GM18951 (cell line): ENCODE results near the gene SPOCD1.
"Not testable (repeated sequence)": the region's sequence is repeated elsewhere in the genome, so short reads cannot be mapped to it uniquely, and the experiment has no call there.

Experiments
- POLR2A ChIP-seq: IDR thresholded peaks from 4 replicates; pipeline ENCODE4 v1.6.1; 2011; ENCODE audit warnings: mild to moderate bottlenecking; ENCODE audit not compliant: insufficient read length, insufficient read depth; ENCODE audit errors: extremely low read depth
- in situ Hi-C: fragments of 300-500 bp; cut with MboI; formaldehyde crosslinking; loops from one replicate; pipeline ENCODE4 v1.12.0; 2022; ENCODE audit warnings: low sequenced_read_pairs, mixed read lengths, inconsistent platforms; ENCODE audit not compliant: unreplicated experiment

Gene SPOCD1

DNA sequence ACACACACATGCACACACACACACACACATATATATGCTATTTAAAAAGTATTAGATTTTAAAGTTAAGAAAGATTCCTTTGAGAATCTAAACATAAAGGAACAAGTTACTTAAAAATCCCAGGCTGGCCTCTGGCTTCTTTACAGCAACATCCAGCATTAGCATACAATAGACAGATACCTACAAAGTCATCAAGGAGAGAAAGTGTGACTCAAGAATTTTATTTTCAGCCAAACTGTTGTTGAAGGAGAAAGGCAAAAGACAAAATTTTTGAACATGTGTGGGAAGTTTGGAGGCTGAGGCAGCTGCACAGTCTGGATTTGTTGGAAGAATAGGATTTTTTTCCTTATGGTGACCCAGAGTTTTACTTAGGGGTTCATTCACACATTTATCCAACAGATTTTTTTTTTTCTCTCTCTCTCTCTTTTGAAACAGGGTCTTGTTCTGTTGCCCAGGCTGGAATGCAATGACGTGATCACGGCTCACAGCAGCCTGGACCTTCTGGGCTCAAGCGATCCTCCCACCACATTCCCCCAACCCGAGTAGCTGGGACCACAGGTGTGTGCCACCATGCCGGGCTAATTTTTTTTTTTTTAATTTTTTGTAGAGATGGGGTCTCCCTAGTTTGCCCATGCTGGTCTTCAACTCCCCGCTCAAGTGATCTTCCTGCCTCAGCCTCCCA lies 24.0 kb upstream of the SPOCD1 start:
- in situ Hi-C loops, result no loop called here
- no peak for TF ChIP-seq POLR2A

DNA sequence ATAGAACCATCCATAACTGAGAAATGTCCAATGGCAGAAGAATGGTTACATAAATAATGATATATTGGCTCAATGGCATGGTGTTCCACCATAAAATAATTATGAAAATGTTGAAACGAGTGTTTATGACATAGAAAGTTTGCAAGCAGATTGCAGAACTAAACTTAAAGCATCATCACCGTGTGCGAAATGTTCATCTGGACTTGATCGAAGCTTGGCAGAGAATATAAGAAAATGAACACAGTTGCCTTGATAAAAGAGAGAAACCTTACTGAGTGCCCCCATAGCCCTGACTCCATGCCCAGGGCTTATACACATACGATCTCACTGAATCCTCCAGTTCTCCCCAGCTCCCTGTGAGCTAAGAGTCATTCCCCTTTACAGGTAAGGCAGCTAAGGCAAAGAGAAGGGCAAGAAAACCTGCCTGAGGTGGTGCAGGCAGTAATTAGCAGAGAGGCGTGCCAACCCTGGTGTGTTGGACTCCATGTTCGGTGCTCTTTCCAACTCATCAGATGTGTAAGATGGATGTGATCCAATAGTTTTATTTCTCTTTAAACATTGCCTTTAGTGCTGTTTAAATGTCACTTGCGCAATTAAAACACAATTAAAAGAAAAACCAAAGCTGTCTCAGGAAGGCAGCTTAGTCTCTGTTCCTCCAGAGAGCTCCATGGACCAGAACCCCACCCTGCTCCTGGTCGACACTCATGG lies 21.8 kb upstream of the SPOCD1 start:
- no peak for TF ChIP-seq POLR2A
- in situ Hi-C loops, result no loop called here

DNA sequence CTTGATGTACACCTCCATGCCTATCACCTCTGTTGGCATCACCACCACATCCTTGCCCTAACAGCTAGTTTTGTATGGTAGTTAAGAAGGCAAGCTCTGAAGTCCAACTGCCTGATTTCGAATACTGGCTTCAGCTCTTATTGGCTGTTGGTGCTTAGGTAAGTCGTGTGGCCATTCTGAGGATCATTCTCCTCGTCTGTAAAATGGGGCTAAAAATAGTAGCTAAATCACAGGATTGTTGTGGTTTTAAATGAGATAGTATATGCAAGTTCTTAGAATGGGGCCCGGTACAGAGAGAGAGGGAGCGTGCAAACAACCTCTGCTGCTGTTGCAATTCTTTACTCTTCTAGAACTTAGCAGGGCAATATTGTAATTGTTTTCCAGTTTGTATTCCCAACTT lies 20.8 kb upstream of the SPOCD1 start:
- no peak for TF ChIP-seq POLR2A
- in situ Hi-C loops, result no loop called here

DNA sequence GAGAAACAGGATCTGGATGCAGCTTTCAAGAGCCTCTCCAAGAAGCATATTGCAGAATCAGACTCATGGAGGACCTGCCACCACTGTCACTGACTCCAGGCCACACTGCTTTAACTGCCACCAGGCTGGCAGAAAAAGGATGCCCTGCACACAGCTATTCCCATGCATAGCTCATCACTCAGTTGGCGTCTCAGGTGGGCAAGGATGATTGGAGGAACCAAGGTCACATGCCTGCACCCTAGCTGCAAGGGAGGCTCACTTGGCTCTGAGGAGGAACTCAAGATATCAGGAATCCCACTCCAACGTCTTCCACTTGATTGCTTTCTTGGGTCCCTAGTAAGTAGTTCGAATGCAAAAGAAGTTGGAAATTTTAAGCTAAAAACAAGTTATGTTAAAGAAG lies 19.6 kb upstream of the SPOCD1 start:
- TF ChIP-seq POLR2A, result no peak
- in situ Hi-C loops, result no loop called here

DNA sequence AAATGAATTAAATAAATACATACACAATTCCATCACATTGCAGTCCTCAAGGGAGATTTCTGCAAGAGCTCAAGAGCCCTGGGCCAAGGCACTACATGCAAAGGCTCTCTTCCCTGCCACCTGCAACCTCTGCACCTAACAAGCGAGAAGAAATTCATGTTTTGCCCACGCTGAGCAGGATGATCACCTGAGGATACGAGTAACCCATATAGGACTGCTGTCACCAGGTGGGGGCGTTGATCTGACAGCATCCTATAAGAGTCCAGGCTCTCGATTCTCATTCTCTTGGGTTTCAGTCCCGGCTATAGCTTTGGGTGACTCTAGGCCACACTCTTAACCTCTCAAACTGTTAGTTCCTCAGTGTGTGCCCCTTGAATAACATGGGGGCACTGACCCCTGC lies 18.7 kb upstream of the SPOCD1 start:
- TF ChIP-seq POLR2A, result no peak
- in situ Hi-C loops, result no loop called here

DNA sequence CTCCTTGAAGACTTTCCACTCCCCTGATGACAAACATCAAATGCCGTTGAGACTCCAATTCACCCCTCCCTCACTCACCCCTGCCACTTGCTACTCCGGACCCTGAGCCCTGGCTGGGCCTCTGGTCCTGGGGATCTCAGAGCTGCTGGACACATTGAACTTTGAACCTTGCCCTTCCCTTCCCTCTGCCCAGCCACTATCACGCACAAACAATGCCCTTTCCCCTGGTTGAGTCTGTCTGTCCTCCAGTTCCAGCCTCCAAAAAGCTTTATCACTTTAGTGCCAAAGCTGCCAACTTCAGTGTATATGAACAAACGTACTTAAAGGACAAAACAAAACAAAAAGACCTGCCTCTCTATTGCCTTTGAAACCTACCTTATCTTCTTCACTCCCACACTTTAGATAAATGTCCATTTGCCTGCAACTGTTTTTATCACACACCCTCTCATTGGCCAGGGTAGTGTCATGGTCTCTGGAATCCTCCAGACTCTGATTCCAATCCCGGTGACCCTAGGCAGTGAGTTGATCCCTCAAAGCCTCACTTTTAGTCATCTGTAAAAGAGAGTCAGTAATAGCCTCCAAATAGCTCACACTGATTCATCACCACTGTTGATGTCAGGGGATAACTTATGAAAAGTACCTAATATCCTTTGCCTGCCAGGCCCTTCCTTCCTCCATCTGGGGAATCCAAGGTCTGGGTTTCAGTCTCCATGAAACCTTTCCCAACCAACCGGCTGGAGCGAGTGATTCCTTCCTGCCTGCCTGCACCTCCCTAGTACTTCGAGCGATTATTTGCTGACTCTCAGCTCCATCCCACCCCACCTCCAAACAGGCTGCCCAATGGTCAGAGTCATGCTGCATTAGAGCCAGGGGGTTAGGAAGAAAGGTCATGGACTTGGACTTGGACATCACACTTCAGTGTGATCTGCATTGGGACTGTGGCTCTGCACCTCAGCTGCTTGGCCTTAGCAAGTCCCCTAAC lies 15.9 kb upstream of the SPOCD1 start:
- in situ Hi-C loops, result no loop called here
- TF ChIP-seq POLR2A, result no peak

DNA sequence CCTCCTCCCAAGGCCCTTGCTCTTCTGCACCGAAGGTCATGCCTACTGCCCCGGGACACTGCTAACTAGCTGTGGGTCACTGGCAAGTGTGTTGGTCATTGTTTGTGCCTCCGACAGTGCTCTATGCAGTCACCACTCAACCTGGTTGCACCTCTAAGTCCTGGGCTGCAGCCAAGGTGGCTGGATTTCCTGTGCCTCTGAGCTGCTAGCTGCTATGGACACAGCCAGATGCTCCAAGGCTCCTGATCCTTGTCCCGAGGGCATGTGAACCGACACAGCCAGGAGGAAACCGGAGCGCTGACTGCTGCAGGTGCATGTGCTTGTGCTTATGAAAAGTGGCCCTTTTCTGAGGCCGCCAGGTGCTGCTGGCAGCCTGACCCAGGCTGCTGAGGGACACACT lies 14.7 kb upstream of the SPOCD1 start:
- in situ Hi-C loops, result no loop called here
- no peak for TF ChIP-seq POLR2A

DNA sequence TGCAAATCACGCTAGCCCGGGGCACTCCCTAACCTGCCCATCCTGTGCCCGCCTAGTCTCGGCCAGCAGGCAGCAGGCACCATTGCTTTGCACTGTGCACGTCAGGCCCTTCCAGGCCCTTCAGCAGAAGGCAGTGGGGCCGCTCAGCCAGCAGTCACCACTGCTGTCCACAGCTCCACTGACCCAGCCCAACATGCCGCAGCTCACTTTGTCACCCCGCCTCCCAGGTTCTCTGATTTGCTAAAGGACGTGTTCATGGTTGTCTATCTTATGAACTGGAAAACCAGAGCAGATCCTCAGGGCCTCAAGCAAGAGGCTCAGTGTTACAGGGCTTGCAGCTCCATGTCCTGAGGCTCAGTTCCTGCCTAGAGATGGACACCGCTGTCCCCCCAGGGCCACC lies 14.2 kb upstream of the SPOCD1 start:
- TF ChIP-seq POLR2A, result no peak
- in situ Hi-C loops, result no loop called here

DNA sequence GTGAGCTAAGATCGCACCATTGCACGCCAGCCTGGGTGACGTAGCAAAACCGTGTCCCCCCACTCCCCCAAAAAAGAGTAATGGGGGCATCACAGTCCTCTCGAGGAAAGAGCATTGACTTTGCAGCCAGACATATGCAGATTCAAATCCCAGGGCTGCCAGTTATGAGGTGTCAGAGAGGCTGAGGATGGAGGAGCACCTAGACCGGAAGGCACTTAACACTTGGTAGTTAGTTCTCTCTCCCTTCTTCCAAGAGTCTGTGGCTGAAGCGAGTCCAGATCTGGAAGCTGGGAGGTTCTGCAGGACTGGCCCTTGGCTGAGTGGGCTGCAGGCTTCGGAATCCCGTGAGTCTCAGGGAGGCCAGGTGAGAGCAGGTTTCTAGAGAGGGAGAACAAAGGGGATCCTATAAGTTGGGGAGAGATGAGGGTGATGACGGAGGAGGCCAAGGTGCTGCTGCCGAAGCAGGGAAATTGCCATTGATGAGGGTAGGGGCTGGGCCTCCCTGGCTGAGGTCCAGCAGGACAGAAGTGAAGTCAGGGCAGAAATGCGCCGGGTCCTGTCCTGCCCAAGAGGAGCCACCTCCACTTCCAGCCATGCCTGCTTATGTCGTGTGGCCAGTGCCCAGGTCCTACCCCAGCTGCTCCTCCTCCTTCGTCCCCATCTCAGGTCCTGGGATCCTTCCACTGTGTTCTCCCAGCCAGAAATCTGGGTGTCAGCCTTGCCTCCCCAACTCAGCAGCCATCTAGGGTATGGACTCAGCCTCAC lies 13.3 kb upstream of the SPOCD1 start:
- in situ Hi-C loops, result no loop called here
- no peak for TF ChIP-seq POLR2A

DNA sequence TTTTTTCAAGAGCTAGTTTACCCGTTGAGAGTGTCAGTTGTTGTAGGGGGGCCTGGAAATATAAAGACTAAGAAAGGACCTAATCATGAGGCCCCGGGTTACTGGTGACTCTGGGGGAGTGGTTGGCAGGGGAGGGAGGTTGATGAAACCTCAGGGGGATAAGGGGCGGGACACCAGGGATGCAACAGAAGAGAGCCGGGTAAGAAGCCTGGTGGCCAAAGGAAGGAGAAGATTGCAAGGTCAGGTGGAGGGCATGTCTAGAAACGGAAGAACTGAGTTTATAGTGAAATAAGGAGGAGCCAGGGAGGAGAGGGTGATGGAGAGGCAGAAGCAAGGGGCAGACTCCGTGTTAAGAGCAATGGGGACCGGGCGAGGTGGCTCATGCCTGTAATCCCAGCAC lies 12.5 kb upstream of the SPOCD1 start:
- in situ Hi-C loops, result no loop called here
- TF ChIP-seq POLR2A, result no peak

DNA sequence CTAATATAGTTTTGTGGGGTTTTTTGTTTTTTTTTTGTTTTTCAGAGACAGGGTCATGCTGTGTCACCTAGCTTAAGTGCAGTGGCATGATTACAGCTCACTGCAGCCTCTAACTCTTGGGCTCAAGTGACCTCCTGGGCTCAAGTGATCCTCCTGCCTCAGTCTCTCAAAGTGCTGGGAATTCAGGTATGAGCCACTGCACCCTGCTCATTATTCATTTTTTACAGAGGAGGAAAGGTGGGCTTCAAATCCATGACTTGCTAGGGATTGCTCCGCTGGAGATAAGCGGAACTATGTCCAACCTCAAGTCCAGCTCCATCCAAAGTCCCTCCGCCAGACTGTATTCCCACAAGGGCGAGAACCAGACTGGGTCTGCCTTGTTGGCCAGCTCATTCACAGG lies 8.0 kb upstream of the SPOCD1 start:
- in situ Hi-C loops, result no loop called here
- TF ChIP-seq POLR2A, result no peak

DNA sequence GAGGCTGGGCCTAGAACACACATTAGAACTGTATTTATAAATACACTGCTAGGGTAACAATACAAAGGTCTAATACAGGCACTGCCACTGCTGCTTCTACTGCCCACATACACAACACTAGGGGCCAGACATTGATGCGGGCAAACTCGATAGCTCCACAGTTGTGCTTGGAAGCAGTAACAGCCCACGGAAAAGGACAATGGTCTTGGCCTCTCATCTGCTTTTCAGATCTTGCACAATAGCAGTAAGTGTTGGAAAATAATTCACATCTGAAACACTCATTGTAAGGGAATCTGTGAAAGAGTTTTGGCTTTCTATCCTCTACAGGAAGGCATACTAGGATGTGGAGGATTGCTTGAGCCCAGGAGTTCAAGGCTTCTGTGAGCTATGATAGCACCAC lies 6.9 kb upstream of the SPOCD1 start:
- in situ Hi-C loops, result no loop called here
- TF ChIP-seq POLR2A, result no peak

DNA sequence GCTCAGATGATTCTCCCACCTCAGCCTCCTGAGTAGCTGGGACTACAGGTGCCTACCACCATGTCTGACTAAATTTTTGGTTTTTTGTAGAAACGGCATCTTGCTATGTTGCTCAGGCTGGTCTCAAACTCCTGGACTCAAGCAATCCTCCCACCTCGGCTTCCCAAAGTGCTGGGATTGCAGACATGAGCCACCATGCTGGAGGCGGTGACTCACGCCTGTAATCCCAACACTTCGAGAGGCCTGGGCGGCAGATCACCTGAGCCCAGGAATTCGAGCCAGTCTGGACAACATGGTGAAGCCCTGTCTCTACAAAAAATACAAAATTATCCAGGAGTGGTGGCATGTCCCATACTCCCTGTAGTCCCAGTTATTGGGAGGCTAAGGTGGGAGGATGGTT lies 4.4 kb upstream of the SPOCD1 start:
- in situ Hi-C loops, result not testable (repeated sequence)
